Measurements from ENCODE around the gene LRRC47.

DNA sequence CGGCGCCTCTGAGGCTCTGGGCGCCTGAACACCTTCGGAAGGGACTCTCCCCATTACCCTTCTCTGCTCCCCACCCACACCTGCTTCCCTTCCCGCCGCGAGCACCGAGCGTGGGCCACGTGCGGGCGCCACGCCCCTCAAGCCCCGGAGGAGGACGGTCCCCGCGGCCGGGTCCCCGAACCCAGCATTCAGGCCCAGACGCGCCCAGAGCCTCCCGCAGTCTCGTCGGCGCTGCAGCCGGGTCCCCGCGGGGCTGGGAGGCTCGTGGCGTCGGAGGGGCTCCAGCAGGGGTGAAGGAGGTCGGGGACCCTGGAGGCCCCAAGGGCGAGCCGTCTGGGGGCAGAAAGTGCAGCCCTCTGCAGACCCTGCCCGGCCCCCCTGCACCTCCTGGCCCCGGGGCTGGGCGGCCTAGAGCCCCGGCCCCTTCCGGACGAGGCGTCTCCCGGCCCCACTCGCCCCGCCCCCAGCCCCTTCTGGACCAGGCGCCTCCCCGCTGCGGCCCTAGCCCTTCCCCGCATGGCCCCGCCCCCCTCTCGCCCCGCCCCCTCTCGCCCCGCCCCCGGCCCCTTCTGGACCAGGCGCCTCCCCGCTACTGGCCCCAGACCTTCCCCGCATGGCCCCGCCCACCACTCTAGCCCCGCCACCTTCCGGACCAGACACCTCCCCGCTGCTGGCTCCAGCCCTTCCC, 24.1 kb downstream of the LRRC47 start:
- TF ChIP-seq, protein P1, sequence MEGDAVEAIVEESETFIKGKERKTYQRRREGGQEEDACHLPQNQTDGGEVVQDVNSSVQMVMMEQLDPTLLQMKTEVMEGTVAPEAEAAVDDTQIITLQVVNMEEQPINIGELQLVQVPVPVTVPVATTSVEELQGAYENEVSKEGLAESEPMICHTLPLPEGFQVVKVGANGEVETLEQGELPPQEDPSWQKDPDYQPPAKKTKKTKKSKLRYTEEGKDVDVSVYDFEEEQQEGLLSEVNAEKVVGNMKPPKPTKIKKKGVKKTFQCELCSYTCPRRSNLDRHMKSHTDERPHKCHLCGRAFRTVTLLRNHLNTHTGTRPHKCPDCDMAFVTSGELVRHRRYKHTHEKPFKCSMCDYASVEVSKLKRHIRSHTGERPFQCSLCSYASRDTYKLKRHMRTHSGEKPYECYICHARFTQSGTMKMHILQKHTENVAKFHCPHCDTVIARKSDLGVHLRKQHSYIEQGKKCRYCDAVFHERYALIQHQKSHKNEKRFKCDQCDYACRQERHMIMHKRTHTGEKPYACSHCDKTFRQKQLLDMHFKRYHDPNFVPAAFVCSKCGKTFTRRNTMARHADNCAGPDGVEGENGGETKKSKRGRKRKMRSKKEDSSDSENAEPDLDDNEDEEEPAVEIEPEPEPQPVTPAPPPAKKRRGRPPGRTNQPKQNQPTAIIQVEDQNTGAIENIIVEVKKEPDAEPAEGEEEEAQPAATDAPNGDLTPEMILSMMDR (IDR thresholded peaks at IDR 0.05), result no peak
- no peak for TF ChIP-seq ZFX (IDR thresholded peaks at IDR 0.05; ENCODE audit: borderline replicate concordance)

All from 22Rv1 (cell line).